ENCODE data around the gene ACP1. TPM values are rescaled to one million over a fixed set of nuclear protein-coding genes. Genes with fewer than 3 reads are reported as not detected.

Gene ACP1
- polyA plus RNA-seq, 1 donor = 85.2 TPM

DNA sequence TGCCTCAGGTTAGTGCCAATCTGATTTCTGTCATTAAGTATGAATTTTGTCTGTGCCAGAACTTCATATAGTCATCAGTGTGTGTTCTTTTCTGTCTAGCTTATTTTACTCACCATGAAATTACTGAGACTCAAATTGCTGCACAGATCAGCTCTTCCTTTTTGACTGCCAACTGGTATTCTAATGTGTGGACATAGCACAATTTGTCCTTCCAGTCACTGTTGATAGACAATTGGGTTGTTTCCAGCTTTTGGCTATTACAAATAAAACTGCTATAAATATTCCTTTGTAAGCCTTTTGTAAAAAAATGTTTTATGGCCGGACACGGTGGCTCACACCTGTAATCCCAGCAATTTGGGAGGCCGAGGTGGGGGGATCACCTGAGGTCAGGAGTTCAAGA, 8.7 kb upstream of the ACP1 start:
- DNase-seq = no peak

DNA sequence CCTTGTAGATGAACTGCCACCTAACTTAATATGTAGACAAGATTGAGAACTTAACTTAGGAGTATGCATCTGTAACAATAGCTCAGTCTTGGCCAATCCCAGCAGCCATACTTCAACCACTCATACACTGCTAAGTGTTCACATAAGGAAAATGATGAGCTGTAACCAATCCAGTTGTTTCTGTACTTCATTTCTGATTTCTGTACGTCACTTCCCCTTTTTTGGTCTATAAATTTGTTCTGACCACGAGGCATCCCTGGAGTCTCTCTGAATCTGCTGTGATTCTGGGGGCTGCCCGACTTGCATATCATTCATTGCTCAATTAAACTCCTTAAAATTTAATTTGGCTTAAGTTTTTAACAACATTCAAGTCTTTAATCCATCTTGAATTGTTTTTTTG, 7.3 kb upstream of the ACP1 start:
- DNase-seq = no peak

DNA sequence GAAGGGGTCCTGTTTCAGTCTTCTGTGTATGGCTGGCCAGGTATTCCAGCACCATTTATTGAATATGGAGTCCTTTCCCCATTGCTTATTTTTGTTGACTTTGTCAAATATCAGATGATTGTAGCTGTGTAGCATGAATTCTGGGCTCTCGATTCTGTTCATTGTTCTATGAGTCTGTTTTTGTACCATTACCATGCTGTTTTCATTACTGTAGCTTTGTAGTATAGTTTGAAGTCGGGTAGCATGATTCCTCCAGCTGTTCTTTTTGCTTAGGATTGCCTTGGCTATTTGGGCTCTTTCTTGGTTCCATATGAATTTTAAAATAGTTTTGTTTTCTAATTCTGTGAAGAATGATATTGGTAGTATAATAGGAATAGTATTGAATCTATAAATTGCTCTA, 6.9 kb upstream of the ACP1 start:
- DNase-seq = no peak

DNA sequence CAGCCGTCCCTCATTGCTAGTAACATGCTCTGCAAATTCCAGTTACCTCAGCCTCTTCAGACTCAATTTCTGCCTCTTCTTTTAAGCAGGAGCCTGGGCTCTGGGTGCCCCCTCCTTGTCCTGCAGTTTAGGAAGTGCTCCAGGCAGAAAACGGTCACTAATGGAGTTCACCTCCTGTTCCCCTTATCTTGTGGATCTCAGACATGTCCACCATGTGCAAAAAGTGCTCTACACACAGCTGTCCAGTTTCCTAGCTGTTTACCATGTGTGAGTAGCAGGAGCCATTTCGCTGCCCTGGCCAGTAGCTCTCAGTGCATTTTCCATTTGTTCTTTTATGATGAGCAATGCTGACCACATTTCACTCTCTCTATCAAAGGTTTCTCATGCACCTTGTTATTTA, 5.8 kb upstream of the ACP1 start:
- DNase-seq = no peak

DNA sequence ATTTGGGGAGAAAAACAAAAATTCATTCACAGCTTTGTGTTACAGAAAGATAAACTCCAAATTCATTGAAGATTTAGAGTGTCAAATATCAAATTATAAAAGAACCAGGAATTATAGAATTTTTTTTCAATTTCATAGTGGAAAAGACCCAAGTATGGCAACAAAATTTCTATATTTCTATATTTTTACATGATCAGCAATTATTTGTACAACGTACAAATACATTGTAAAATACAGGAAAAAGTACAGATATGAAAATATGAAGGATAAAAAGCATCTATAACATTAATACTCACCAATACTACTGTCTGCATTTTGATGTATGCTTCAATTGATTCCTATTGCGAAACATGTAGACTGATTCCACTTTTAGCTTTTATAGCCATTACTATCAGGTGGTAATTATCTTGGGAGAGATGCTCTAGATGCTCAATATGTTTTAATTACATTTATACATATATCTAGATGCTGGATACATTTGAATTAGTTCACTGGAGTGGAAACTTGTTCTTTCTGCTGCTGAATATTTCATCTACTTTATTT, 4.9 kb upstream of the ACP1 start:
- no peak for DNase-seq

DNA sequence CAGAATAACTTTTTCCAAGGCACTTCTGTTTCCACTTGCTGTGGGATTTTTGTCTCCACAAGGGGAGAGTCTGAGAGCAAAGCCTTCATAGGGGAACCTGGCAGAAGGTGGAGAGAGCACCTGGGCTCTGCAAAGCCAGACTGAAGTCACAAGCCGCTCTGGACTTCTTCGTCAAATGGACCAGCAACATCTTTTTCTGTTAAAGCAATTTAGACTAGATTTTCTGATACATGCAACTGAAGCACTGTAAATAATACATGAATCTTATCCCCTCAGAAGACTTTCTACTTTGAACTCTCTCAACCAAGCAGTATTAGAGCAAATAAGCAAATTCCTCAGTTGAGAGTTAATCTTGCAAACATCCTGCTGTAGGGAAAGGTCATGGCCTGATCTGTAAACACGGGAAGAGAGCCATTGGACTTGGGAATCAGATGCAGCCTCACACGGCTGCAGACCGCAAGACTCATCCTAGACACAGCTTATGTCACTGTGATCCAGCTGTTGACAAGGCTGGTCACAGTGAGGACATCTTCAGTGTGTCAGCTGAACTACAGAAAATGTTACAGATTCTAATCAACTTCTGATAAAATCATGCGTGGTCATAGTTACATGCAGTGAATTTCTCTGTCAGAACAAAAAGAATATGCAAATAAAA, 4.1 kb upstream of the ACP1 start:
- no peak for DNase-seq

DNA sequence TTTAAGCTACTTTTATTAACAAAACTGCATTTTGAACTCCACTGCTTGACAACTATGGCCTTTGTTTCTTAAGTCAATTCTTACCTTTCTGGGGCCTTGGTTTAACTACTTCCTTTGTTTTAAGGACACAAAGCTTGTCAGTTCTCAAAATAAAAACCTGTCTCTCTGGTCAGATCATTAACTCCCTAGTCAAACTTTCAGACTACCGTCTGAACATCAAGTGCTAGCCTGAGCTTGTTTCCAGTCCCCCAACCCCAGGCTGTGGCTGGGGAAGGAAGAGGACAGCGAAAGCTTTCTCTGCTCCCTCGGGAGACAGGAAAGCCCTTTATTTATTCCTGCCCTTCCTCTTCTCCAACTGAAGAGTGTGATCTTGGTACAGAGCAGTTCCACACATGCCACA, 2.6 kb upstream of the ACP1 start:
- no peak for DNase-seq

DNA sequence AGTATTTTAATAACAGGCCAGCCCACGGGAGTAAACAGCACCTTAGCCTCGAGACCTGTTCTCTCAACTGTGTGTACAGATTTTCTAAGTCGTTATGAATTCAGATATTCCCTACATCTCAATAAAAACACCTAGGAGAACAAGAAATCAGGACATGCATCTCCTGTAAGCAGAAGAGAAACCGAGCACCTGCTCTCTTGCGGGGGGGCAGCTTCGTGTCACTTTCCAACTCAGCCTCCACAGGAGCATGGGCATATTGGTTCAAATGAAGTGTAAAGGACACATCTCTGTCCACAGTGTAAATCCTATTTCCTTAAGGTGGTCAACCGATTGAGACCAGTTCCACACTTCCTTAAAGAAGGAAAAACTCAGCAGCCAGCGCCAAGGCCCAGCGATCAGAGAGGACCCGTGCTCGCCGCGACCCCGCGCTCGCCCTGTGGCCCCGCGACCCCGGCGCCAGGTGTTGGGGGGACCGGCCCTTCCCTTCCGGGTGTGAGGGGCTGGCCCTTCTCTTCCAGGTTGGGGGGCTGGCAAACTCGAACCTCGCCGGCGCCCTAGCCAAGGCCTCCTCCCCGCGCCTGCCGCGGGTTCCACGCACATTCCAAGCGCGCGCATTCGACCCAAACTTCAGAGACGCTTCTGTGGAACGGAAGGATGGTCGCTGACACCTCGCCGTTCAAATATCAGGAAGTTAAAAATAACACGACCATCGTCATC, 1.6 kb upstream of the ACP1 start:
- no peak for DNase-seq

DNA sequence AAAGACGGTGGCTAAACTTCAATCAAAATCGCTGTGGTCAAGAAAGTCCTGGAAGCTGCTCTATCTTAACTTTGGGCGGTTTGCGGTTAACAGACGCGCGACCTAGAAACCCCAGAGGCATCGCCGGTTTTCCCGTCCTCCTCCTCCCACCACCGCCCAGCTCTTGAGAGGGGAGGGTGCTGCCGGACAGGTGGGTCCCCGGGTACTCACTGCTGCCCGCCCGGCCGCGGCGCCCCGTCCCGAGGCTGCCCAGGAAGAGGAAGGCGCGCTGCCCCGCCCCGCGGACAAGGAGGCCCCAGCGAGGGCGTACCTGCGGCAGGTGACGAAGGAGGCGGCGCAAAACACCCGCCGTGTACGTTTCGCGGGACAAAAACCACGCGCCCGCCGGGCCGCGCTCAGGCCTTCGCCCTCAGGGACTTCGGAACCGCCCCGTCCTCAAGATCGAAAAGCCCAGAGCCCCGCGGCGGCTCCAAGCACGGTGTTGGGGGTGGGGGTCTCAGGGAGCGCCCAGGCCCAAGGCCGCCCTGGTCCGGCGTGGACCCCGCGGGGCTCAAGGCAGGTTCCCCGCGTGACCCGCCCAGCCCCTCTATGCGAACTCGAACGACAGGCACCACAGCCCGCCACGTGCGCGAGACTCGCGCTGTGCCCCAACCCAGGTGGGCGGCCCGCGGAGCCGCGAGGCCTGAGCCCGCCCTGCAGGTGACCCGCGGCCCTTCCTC, 814 bp upstream of the ACP1 start, which contains the start of gene SH3YL1:
TSS of gene SH3YL1 (minus strand) at position 259 of the 719 bp plus-strand sequence. CDS start at position 211, 48 bp downstream.
- DNase-seq = no peak

DNA sequence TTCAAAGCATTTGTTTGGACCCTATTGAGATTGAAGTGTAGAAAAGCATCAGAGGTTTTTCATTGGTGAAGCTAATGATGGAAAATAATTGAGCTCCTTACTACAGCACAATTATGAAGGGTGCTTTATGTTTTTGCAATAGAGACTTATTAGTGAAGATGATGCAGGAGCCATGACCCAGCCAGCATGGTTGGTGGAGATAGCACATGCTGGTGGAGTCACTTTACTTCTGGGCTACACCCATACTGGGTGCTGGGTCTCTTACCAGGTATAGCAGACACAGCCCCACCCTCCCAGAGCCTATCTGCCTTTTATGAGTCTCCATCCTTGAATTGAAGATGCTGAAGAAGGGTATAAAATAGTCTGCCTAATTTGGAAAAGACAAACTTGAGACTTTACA, 3.6 kb downstream of the ACP1 start:
- no peak for DNase-seq

DNA sequence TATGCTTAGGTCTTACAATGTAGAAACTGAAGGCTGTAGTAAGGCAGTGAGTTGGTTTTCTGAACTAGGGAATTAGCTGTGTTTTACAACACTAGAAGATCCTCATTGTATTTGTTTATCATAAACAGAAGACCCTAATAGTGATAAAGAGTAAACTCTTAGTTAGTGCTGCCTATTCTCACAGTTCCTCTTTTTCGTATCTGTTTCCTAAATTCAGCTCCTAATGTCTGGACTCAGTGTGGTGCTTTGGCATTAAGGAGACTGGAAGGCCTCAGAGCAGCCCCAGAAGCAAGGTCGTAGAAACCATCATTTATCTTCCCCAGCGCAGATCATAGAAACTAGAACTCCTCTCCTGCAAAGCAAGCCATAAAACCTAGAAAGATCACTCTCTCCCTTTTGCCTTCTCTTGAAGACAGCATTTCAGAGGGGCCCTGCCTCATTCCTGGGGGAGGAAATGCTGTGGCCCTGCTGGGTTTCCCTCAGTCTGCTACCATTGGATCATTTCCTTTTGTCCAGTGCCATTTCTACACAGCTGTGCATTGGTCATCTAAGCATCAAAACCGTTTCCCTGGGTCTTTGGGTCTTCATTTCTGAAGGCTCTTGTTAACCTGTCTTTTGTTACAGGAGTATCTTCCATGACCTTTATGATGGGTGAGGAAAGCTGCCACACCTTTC, 4.7 kb downstream of the ACP1 start:
- no peak for DNase-seq

DNA sequence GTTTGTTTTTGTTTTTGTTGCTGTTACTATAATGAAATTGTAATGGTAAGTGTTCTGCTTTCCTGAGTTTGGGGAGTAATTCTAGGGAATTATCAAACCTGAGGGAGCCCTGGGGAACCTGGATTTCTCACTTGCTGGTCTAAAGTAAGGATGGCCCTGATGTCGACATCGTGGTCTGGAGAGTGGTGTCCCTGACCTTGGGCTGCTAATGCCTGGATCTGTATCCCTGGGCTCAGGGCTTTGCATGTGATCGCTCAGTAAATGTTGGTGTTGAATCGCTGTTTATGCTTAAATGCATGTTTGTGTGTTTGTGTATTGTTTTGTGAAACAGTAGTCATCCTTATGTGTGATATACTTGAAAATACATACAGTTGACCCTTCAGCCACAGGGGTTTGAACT, 6.1 kb downstream of the ACP1 start:
- no peak for DNase-seq

DNA sequence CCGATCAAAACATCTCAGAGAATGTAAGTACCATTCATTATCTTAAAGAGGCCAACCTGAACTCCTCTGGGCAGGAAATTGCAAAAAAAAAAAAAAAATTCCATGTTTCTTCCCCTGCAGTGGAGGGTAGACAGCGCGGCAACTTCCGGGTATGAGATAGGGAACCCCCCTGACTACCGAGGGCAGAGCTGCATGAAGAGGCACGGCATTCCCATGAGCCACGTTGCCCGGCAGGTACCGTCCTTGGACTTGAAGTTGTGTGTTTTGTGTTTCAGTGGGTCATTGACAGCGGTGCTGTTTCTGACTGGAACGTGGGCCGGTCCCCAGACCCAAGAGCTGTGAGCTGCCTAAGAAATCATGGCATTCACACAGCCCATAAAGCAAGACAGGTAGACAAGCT, 7.2 kb downstream of the ACP1 start:
- DNase-seq = no peak

DNA sequence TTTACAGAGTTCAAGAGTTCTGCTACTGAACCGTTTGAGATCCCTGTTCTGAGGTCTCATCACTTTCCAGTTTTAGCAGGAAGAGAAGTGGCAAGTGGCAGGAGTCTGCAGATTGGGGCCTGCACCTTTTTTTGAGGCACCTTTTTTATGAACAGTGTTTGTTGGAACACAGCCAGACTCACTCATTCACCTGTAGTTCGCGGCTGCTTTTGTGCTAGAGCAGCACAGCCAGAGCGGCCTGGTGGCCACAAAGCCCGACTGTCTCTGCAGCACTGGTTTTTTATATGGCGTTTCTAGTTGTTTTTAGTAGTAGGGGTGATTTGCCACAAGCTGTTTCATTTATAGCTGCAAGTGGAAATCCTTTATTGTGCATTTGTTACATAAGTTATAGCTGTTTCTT, 8.6 kb downstream of the ACP1 start:
- no peak for DNase-seq

DNA sequence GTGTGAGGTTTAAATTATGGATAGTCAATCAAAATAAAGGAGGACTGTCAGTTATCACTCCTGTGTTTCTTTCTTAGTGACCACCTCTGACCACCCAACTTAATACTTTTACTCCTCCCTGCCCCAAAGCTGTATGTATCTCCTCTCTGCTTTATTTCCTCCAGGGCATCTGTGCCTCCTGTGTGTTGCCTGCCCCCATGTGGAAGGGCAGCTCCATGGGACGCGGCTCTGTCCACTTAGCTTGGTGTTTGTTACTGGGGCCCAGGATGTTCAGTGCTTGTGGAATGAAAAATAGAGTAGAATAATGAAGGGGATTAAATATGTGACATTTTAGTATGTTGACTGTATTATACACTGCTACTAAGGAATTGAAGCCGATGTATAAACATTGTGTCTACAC, 9.8 kb downstream of the ACP1 start:
- DNase-seq = no peak

DNA sequence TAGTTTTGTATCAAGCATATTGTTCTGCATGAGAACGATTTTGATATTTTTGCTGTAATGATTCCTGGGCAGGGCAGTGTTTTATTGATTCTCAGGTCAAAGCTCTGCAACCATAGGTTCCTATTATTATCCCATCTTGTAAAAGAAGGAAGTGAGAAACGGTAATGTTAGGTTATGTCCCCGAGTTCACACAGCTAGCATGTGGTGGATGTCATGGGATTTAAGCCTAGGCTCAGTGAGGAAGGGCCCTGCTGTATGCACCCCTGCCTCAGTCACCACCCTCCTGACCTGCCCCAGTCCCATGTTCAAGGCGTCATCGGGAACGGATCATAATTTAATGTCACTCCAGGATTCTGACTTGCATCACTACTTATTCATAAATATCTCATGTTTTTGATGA, 10.7 kb downstream of the ACP1 start:
- no peak for DNase-seq

DNA sequence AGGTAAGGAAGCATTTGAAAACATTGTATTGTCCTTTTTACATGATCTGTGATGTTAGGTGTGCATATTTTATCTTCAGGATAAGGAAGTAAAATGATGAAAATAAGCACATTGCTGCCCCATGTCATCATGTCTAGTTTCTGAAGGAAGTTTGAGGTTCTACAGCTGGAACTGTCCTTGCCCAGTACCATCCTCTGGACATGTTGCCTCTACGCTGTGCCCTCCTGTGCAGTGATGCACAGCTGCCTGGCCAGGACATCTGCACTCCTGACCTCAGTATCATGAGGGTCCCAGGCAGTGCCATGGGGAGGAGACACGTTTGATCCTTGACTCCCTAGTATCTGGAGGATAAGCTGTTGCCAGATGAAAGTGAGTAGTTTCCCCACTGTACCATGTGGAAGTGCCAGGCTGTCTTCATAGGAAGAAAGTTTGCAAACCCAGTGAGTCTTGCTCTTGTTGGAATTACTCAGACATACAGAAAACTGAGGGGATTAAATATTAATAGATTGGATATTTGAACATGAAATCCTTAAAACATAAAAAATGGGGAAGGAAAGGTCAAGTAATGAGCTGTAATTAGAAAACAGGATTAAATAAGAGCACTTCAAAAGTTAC, 13.7 kb downstream of the ACP1 start:
- DNase-seq = no peak

DNA sequence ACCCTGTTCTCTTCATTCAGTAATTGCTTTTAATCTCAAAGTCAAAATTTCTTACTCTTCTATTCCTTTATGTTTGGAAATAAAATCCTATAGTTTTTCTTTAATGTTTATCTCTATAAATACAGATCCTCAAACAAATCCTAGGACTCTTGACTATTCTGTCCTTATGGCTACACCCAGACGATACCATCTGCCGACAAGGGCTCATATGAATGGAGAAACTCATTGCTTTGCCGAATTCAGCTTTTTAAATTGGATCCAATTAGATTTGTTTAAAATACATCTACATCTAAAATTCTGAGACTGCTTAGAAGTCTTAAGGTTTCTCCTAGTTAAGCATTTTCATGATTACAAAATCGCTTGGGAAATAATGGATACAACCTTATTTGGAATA, 14.2 kb downstream of the ACP1 start:
- DNase-seq = no peak

DNA sequence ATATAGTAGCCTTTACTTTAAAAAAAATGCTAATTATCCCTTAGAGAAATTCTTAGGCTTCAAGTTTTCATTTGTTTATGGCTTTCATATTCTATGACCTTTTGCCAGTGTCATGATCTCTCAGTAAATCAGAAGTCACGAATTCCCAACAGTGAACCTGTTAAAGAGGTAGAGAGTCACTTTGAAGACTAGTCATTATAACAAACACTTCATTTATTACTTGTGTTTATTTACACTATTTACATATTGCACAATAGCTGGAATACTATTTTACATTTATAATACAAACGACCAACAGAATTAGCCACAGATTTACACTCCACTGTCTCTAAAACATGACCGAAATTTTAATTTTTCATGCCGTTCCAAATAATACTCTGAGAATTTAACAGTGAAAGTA, 14.6 kb downstream of the ACP1 start:
- no peak for DNase-seq

DNA sequence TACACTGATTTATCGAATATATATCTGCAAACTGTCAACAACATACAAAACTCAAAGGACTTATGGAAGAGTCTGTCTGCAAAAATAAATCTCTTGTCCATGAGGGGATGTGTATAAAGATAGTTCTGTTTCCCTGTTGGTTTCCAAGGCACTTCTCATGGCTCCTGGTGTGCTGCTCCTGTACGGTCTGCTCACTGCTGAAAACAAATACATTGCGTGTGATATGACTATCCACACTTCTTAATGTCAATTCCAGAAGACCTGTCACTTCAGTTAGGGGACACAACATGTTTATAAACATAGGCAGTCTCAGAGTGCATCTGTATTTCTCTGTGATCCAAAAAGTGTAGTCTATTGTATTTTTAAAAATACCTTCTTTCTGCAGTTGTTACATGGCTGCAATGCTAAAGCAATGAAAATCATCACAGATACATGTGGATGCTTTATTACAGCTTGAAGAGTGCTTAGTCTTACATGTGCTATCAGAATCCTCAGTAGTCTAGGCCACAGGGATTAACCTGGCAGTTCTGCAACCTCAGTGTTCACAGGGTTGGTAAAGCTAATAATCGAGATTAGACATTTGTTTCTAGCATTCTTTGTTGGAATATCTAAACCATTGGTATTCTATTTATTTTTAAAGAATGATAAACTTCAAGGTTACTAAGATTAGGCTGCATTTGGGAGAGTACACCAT, 15.4 kb downstream of the ACP1 start:
- DNase-seq = no peak

DNA sequence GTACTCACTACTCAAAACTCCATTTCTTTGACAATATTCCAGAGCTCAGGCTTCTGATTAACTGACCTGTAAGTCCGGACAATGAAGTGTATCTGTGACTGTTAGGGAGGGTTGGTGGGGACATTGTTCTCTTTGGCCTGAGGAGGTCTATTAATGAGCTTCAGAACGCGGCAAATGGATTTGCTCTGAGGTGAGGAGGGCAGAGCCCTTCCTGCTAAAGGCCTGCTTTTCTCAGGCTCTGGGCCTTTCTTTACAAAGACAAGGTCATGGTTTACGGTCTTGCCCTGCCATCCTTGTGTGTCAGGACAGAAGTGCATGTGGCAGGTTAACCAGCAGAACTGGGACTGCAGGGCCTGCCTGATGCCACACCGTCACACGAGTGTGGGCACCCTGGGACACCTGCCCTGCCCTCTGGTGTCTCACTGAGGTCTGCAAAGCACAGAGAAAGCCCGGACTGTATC, 15.9 kb downstream of the ACP1 start:
- no peak for DNase-seq

DNA sequence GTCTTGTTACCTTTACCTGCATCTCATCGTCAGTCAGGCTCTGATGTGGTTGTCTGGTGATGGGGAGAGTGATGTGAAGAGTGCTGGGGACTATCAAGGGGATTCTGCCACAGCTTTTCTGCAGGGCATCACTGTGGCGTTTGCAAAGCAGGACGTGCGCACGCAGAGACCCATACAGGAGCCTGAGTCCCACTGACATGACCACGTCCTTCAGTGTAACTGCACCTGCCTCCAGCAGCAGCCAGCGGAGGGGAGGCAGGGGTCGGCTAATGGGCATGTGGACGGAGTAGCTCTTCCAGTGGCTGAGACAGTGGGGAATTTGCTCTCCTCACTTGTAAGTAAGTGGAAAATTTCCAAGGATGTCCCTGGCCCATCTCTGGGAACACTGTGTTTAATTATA, 16.6 kb downstream of the ACP1 start:
- no peak for DNase-seq

Measured in hindlimb muscle (tissue), 1 donor.